H9 (cell line): ENCODE results near the gene FBXL5. TPM values are rescaled to one million over a fixed set of nuclear protein-coding genes. Genes with fewer than 3 reads are reported as not detected.

Experiments
- DNase-seq: peaks from one replicate; pipeline ENCODE4 v3.0.0-alpha.2; 2017
- H2AFZ ChIP-seq: one replicate; pipeline ENCODE4 v1.6.1; 2013; ENCODE audit warnings: mild to moderate bottlenecking, low read length, control low read depth, moderate library complexity
- H2AK5ac ChIP-seq: 2 replicates; pipeline ENCODE4 v1.6.1; 2013; ENCODE audit warnings: low read length, control low read depth, mixed read lengths; ENCODE audit not compliant: insufficient read length
- H2BK120ac ChIP-seq: one replicate; pipeline ENCODE4 v1.6.1; 2013; ENCODE audit warnings: low read depth, mild to moderate bottlenecking, low read length, control low read depth, inconsistent platforms; ENCODE audit not compliant: poor library complexity, severe bottlenecking
- H2BK12ac ChIP-seq: 2 replicates; pipeline ENCODE4 v1.6.1; 2013; ENCODE audit warnings: low read length, control low read depth, mixed read lengths, low read depth; ENCODE audit not compliant: insufficient read length
- H2BK15ac ChIP-seq: 2 replicates; pipeline ENCODE4 v1.6.1; 2013; ENCODE audit warnings: low read depth, low read length, control low read depth
- H2BK20ac ChIP-seq: one replicate; pipeline ENCODE4 v1.6.1; 2013; ENCODE audit warnings: low read depth, mild to moderate bottlenecking, low read length, control low read depth, inconsistent platforms; ENCODE audit not compliant: poor library complexity, severe bottlenecking
- H2BK5ac ChIP-seq: 2 replicates; pipeline ENCODE4 v1.6.1; 2013; ENCODE audit warnings: low read length, control low read depth, mixed read lengths; ENCODE audit not compliant: insufficient read length
- H3K14ac ChIP-seq: 2 replicates; pipeline ENCODE4 v1.6.1; 2013; ENCODE audit warnings: low read length, control low read depth; ENCODE audit not compliant: insufficient read depth
- H3K18ac ChIP-seq: 2 replicates; pipeline ENCODE4 v1.6.1; 2013; ENCODE audit warnings: low read depth, mild to moderate bottlenecking, mixed read lengths, low read length, control low read depth; ENCODE audit not compliant: insufficient read length
- H3K23ac ChIP-seq: 2 replicates; pipeline ENCODE4 v1.6.1; 2013; ENCODE audit warnings: low read length, control low read depth, mixed read lengths, low read depth; ENCODE audit not compliant: insufficient read length
- H3K23me2 ChIP-seq: 2 replicates; pipeline ENCODE4 v1.6.1; 2013; ENCODE audit warnings: low read depth, mild to moderate bottlenecking, mixed read lengths, low read length, control low read depth; ENCODE audit not compliant: insufficient read length, poor library complexity, severe bottlenecking
- H3K27ac ChIP-seq: 2 replicates; pipeline ENCODE4 v1.5.1; 2013; ENCODE audit warnings: low read length, control low read depth, mixed read lengths, low read depth; ENCODE audit not compliant: insufficient read length
- H3K27me3 ChIP-seq: 2 replicates; pipeline ENCODE4 v1.6.1; 2013; ENCODE audit warnings: low read length, control low read depth, inconsistent platforms; ENCODE audit not compliant: insufficient read depth
- H3K4ac ChIP-seq: 2 replicates; pipeline ENCODE4 v1.6.1; 2013; ENCODE audit warnings: low read depth, mild to moderate bottlenecking, control low read depth, inconsistent platforms, low read length, moderate library complexity
- H3K4me1 ChIP-seq: 2 replicates; pipeline ENCODE4 v1.6.1; 2013; ENCODE audit warnings: low read length, control low read depth, inconsistent platforms; ENCODE audit not compliant: insufficient read depth
- H3K4me2 ChIP-seq: 2 replicates; pipeline ENCODE4 v1.6.1; 2013; ENCODE audit warnings: low read length, control low read depth, mixed read lengths; ENCODE audit not compliant: insufficient read length, insufficient read depth
- H3K56ac ChIP-seq: 2 replicates; pipeline ENCODE4 v1.6.1; 2013; ENCODE audit warnings: low read depth, mild to moderate bottlenecking, mixed read lengths, low read length, control low read depth; ENCODE audit not compliant: insufficient read length
- H3K79me1 ChIP-seq: 2 replicates; pipeline ENCODE4 v1.6.1; 2013; ENCODE audit warnings: low read depth, mild to moderate bottlenecking, moderate library complexity, low read length, control low read depth, inconsistent platforms; ENCODE audit not compliant: insufficient read depth, poor library complexity, severe bottlenecking
- H3K79me2 ChIP-seq: 2 replicates; pipeline ENCODE4 v1.6.1; 2013; ENCODE audit warnings: low read length, control low read depth, inconsistent platforms; ENCODE audit not compliant: insufficient read depth
- H3K9ac ChIP-seq: 2 replicates; pipeline ENCODE4 v1.6.1; 2013; ENCODE audit warnings: low read length, control low read depth, mixed read lengths; ENCODE audit not compliant: insufficient read length; ENCODE audit errors: extremely low read depth
- H3K9me3 ChIP-seq: one replicate; pipeline ENCODE4 v1.6.1; 2013; ENCODE audit warnings: low read depth, low read length, inconsistent platforms; ENCODE audit not compliant: control insufficient read depth
- H3T11ph ChIP-seq: one replicate; pipeline ENCODE4 v1.6.1; 2013; ENCODE audit warnings: mild to moderate bottlenecking, low read length, control low read depth, inconsistent platforms
- H4K20me1 ChIP-seq: one replicate; pipeline ENCODE4 v1.6.1; 2013; ENCODE audit not compliant: control insufficient read depth, insufficient read length, insufficient read depth
- H4K5ac ChIP-seq: 2 replicates; pipeline ENCODE4 v1.6.1; 2013; ENCODE audit warnings: low read depth, mild to moderate bottlenecking, mixed read lengths, low read length, control low read depth; ENCODE audit not compliant: insufficient read length
- H4K8ac ChIP-seq: replicated peaks from 2 replicates; pipeline ENCODE4 v1.6.1; 2013; ENCODE audit warnings: low read length, control low read depth, mixed read lengths, low read depth; ENCODE audit not compliant: insufficient read length
- H4K91ac ChIP-seq: 2 replicates; pipeline ENCODE4 v1.6.1; 2013; ENCODE audit warnings: low read depth, mild to moderate bottlenecking, moderate library complexity, mixed read lengths, low read length, control low read depth; ENCODE audit not compliant: insufficient read length
- H3K27ac Mint-ChIP-seq, 3 experiments: 2 replicates in 2 of 3; 3 replicates in 1 of 3; pipeline ENCODE4 v1.8.0; 2020 to 2021; ENCODE audit warnings: mixed read lengths in 3 of 3, mild to moderate bottlenecking in 1 of 3, moderate library complexity in 1 of 3
- H3K27me3 Mint-ChIP-seq: 2 replicates; pipeline ENCODE4 v1.8.0; 2021; ENCODE audit warnings: low read depth, mild to moderate bottlenecking, moderate library complexity, mixed read lengths
- H3K36me3 Mint-ChIP-seq, 3 experiments: 2 replicates in 2 of 3; 3 replicates in 1 of 3; pipeline ENCODE4 v1.8.0; 2020 to 2021; ENCODE audit warnings: low read depth in 3 of 3, mixed read lengths in 3 of 3; ENCODE audit not compliant: insufficient read depth in 1 of 3
- H3K4me1 Mint-ChIP-seq, 2 experiments: 2 replicates each; pipeline ENCODE4 v1.8.0; 2020; ENCODE audit warnings: mixed read lengths in 2 of 2
- H3K4me3 Mint-ChIP-seq, 2 experiments: 2 replicates in 1 of 2; 3 replicates in 1 of 2; pipeline ENCODE4 v1.8.0; 2020 to 2021; ENCODE audit warnings: mild to moderate bottlenecking in 2 of 2, mixed read lengths in 2 of 2, moderate library complexity in 1 of 2
- H3K9me3 Mint-ChIP-seq, 2 experiments: 2 replicates in 1 of 2; 3 replicates in 1 of 2; pipeline ENCODE4 v1.8.0; 2020; ENCODE audit warnings: mild to moderate bottlenecking in 2 of 2, mixed read lengths in 2 of 2, moderate library complexity in 1 of 2
- WGBS: extraction: QIAGEN DNeasy Blood & Tissue Kit; methylation state at CpG from one replicate; pipeline ENCODE4 v1.1.7; 2013; ENCODE audit warnings: missing lambda C conversion rate, low lambda C conversion rate, mixed read lengths; ENCODE audit not compliant: insufficient read length; ENCODE audit errors: extremely low coverage; 5-methylcytosine and 5-hydroxymethylcytosine counted together
- total RNA-seq: library from RNA; stranded (reverse); gene quantifications from 2 replicates; pipeline ENCODE4 v1.2.1, GENCODE V29; 2021
- TF ChIP-seq, protein P1 (sequence below): fragments of 200-600 bp; sonication (generic); conservative IDR thresholded peaks from 3 replicates; pipeline ENCODE4 v1.8.0; 2021; ENCODE audit warnings: antibody characterized with exemption, mild to moderate bottlenecking

The FBXL5 gene
- total RNA-seq, 1 experiment from 2014 or later, result 57.6 TPM

DNA sequence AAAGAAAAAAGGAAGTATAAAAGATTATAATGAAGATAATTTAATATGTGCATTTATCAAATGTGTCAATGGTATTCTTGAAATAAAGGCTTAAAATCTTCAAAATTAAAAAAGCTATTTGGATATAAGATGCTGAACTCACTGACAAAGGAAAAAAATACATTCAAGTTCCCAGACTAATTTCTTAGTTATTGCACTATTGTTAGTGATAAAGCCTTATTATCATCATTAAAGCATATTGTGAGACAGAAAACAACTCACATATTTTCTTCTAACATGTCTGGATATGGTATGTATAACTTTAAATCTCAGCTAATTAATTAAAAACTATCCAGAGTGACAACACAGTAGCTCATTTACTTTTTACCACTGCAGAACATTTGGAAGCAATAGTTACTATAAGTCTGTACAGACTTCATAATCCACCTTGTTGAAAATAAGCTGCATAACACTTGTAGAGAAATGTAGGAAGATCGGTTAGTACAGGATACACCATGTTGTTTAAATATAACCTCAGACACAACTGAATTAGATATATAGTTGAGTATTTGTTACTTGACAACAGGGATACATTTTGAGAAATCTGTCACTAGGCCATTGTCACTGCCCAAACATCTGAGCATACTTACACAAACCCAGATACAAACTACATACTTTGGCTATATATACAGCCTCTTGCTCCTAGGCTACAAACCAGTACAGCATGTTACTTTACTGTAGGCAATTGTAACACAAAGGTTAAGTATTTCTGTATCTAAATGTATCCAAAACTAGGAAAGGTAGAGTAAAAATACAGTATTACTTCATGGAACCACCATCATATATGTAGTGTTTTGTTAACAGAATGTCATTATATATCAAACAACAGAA lies 13.6 kb upstream of the FBXL5 start:
- no peak overlapping the region for H3T11ph ChIP-seq
- H2BK5ac ChIP-seq, result no peak overlapping the region
- H3K4me1 Mint-ChIP-seq, result no peaks in the 10 kb centered on the region
- no peak overlapping the region for H3K27ac ChIP-seq
- no peak overlapping the region for H3K18ac ChIP-seq
- H3K79me1 ChIP-seq, result peaks cover 2% of the 10 kb centered on the region
- H4K20me1 ChIP-seq, result no peaks in the 10 kb centered on the region
- H3K23ac ChIP-seq, result no peak overlapping the region
- H3K79me2 ChIP-seq, result peaks cover 4% of the 10 kb centered on the region; the same call in 1 of the 2 replicates
- TF ChIP-seq, protein P1, sequence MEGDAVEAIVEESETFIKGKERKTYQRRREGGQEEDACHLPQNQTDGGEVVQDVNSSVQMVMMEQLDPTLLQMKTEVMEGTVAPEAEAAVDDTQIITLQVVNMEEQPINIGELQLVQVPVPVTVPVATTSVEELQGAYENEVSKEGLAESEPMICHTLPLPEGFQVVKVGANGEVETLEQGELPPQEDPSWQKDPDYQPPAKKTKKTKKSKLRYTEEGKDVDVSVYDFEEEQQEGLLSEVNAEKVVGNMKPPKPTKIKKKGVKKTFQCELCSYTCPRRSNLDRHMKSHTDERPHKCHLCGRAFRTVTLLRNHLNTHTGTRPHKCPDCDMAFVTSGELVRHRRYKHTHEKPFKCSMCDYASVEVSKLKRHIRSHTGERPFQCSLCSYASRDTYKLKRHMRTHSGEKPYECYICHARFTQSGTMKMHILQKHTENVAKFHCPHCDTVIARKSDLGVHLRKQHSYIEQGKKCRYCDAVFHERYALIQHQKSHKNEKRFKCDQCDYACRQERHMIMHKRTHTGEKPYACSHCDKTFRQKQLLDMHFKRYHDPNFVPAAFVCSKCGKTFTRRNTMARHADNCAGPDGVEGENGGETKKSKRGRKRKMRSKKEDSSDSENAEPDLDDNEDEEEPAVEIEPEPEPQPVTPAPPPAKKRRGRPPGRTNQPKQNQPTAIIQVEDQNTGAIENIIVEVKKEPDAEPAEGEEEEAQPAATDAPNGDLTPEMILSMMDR, result no peak
- no peaks in the 10 kb centered on the region for H3K9me3 ChIP-seq
- no peaks in the 10 kb centered on the region for H3K23me2 ChIP-seq
- H2BK12ac ChIP-seq, result no peak overlapping the region
- no peak overlapping the region for H4K5ac ChIP-seq
- no peak overlapping the region for H2BK15ac ChIP-seq
- no peaks in the 10 kb centered on the region for H3K4me1 ChIP-seq
- H3K27me3 Mint-ChIP-seq, result no peaks in the 10 kb centered on the region
- H3K9ac ChIP-seq, result no peak overlapping the region
- no peak for DNase-seq
- no peaks in the 10 kb centered on the region for H3K27me3 ChIP-seq
- no CpG with 5 or more reads among the region's 1 CpG for WGBS
- no peak overlapping the region for H3K4ac ChIP-seq
- no peak overlapping the region for H3K4me2 ChIP-seq
- no peak overlapping the region for H3K4me3 Mint-ChIP-seq
- H4K91ac ChIP-seq, result no peak overlapping the region
- no peak overlapping the region for H3K27ac Mint-ChIP-seq
- H3K9me3 Mint-ChIP-seq, result no peaks in the 10 kb centered on the region
- H3K56ac ChIP-seq, result no peak overlapping the region
- H2AFZ ChIP-seq, result no peak overlapping the region
- H2BK20ac ChIP-seq, result no peak overlapping the region
- no peak overlapping the region for H2BK120ac ChIP-seq
- H4K8ac ChIP-seq, result no peak overlapping the region
- peaks cover 5 to 26% (median 25%) of the 10 kb centered on the region in 3 experiments; a peak in 6 of 7 replicates for H3K36me3 Mint-ChIP-seq
- no peak overlapping the region for H3K14ac ChIP-seq
- no peak overlapping the region for H2AK5ac ChIP-seq
